Middle frontal gyrus (tissue), 1 donor: ENCODE results near the gene RIC8B.

Experiments
- DNase-seq: peaks from one replicate; pipeline ENCODE4 v3.0.0-alpha.2; 2015; ENCODE audit warnings: low spot score; ENCODE audit errors: extremely low spot score

The RIC8B gene

GRCh38 chr12:106934277-106934676 lies 159.8 kb downstream of the RIC8B start:
- DNase-seq, result no peak
